ENCODE measurements around the gene BEGAIN.

DNA sequence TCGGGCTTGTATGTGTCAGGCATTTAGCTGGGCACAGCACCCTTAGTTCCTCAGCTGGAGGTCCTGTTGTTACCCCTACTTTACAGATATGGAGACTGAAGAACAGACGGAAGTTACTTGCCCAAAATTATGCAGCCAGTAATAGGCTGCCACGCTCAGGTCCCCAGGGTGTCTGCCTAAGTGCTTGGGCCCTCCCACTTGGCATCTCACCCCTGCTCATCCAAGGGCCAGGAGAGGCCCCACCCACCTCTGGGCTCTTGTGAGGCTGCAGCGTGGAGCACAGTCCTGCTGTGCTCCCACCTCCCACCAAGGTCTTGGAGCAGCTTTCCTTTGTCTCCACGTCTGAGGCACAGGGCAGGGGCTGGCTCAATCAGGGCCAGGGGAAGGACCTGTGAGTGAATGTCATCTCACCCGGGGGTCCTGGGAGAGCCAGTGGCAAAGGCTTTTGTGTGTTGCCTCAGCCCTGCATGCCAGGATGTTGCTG lies 64.6 kb downstream of the BEGAIN start:
- TF ChIP-seq, protein P1, sequence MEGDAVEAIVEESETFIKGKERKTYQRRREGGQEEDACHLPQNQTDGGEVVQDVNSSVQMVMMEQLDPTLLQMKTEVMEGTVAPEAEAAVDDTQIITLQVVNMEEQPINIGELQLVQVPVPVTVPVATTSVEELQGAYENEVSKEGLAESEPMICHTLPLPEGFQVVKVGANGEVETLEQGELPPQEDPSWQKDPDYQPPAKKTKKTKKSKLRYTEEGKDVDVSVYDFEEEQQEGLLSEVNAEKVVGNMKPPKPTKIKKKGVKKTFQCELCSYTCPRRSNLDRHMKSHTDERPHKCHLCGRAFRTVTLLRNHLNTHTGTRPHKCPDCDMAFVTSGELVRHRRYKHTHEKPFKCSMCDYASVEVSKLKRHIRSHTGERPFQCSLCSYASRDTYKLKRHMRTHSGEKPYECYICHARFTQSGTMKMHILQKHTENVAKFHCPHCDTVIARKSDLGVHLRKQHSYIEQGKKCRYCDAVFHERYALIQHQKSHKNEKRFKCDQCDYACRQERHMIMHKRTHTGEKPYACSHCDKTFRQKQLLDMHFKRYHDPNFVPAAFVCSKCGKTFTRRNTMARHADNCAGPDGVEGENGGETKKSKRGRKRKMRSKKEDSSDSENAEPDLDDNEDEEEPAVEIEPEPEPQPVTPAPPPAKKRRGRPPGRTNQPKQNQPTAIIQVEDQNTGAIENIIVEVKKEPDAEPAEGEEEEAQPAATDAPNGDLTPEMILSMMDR (IDR thresholded peaks at IDR 0.05), result no peak
- TF ChIP-seq POLR2A (IDR thresholded peaks at IDR 0.05), result no peak

Measured in esophagus squamous epithelium (tissue), 4 donors.